Measurements from ENCODE around the gene COBL. TPM values are rescaled to one million over a fixed set of nuclear protein-coding genes. Genes with fewer than 3 reads are reported as not detected.
A peak's percentile ranks its signal among the peaks of the same experiment; 100 is the strongest.

The COBL gene
- total RNA-seq, 1 donor from 2014 or later, result 6.3 TPM

GRCh38 chr7:51301806-51302205, 14.8 kb downstream of the COBL start:
- H4K20me1 ChIP-seq (ENCODE audit: low read depth), result no peaks in the 10 kb centered on the region
- peaks cover 46% of the 10 kb centered on the region for H3K79me2 ChIP-seq (ENCODE audit: low read depth)
- H3K9me3 ChIP-seq (ENCODE audit: low read depth), result no peaks in the 10 kb centered on the region
- H3K27ac Mint-ChIP-seq, result no peak overlapping the region
- H3K27me3 Mint-ChIP-seq (ENCODE audit: insufficient read depth, low read depth), result no peaks in the 10 kb centered on the region
- H3K9me3 Mint-ChIP-seq, result no peaks in the 10 kb centered on the region
- no peaks in the 10 kb centered on the region for H3K27me3 ChIP-seq
- no peak overlapping the region for H3K4me2 ChIP-seq
- TF ChIP-seq EZH2phosphoT487 (IDR thresholded peaks at IDR 0.05) (no peak), CTCF (IDR thresholded peaks at IDR 0.05) (no peak), EZH2 (IDR thresholded peaks at IDR 0.05) (no peak)
- no peaks in the 10 kb centered on the region for H3K36me3 ChIP-seq
- no peak overlapping the region for H3K4me3 ChIP-seq
- no peak overlapping the region for H3K9ac ChIP-seq
- no peak for DNase-seq (ENCODE audit: low spot score)
- no peaks in the 10 kb centered on the region for H3K4me1 Mint-ChIP-seq
- no peak overlapping the region for H2AFZ ChIP-seq (replicated peaks)
- H3K4me1 ChIP-seq, result no peaks in the 10 kb centered on the region
- H3K36me3 Mint-ChIP-seq, result no peaks in the 10 kb centered on the region
- no peak overlapping the region for H3K4me3 Mint-ChIP-seq
- no peak overlapping the region for H3K27ac ChIP-seq
- no peaks in the 10 kb centered on the region for H3F3A ChIP-seq (ENCODE audit: low read depth)

GRCh38 chr7:51300762-51301674, 15.6 kb downstream of the COBL start:
- Histone ChIP-seq H3K27ac (no peak overlapping the region), H3K4me1 (peaks cover 5% of the 10 kb centered on the region), H3K36me3 (no peaks in the 10 kb centered on the region), H3K4me3 (no peak overlapping the region), H3K4me2 (no peak overlapping the region), H4K20me1 (ENCODE audit: low read depth) (no peaks in the 10 kb centered on the region), H3K9ac (no peak overlapping the region), H3K9me3 (ENCODE audit: low read depth) (no peaks in the 10 kb centered on the region), H2AFZ (replicated peaks) (no peak overlapping the region), H3K79me2 (ENCODE audit: low read depth) (peaks cover 46% of the 10 kb centered on the region), H3K27me3 (no peaks in the 10 kb centered on the region), H3F3A (ENCODE audit: low read depth) (no peaks in the 10 kb centered on the region)
- no peaks in the 10 kb centered on the region for H3K4me1 Mint-ChIP-seq
- no peak overlapping the region for H3K4me3 Mint-ChIP-seq
- no peaks in the 10 kb centered on the region for H3K36me3 Mint-ChIP-seq
- TF ChIP-seq EZH2phosphoT487 (IDR thresholded peaks at IDR 0.05) (no peak), CTCF (IDR thresholded peaks at IDR 0.05) (no peak), EZH2 (IDR thresholded peaks at IDR 0.05) (no peak)
- H3K27ac Mint-ChIP-seq, result no peak overlapping the region
- no peaks in the 10 kb centered on the region for H3K27me3 Mint-ChIP-seq (ENCODE audit: insufficient read depth, low read depth)
- H3K9me3 Mint-ChIP-seq, result no peaks in the 10 kb centered on the region
- no peak for DNase-seq (ENCODE audit: low spot score)

GRCh38 chr7:51299391-51300133, 17.0 kb downstream of the COBL start:
- H3K79me2 ChIP-seq (ENCODE audit: low read depth), result peaks cover 44% of the 10 kb centered on the region
- H3K4me1 ChIP-seq, result peaks cover 7% of the 10 kb centered on the region

More at GRCh38 chr7:51299391-51300133, 17.0 kb downstream of the COBL start:
- H3K4me3 Mint-ChIP-seq, result no peak overlapping the region
- no peaks in the 10 kb centered on the region for H3K27me3 ChIP-seq
- H3F3A ChIP-seq (ENCODE audit: low read depth), result no peaks in the 10 kb centered on the region
- H3K9me3 ChIP-seq (ENCODE audit: low read depth), result no peaks in the 10 kb centered on the region
- H3K4me2 ChIP-seq, result no peak overlapping the region
- H3K36me3 ChIP-seq, result no peaks in the 10 kb centered on the region
- no peak overlapping the region for H3K27ac Mint-ChIP-seq
- H3K4me3 ChIP-seq, result no peak overlapping the region
- H3K4me1 Mint-ChIP-seq, result no peaks in the 10 kb centered on the region
- no peak overlapping the region for H3K9ac ChIP-seq
- no peak overlapping the region for H3K27ac ChIP-seq
- no peaks in the 10 kb centered on the region for H4K20me1 ChIP-seq (ENCODE audit: low read depth)
- H3K9me3 Mint-ChIP-seq, result no peaks in the 10 kb centered on the region
- no peaks in the 10 kb centered on the region for H3K36me3 Mint-ChIP-seq
- H2AFZ ChIP-seq (replicated peaks), result no peak overlapping the region
- TF ChIP-seq CTCF (IDR thresholded peaks at IDR 0.05) (peak; percentile 16), EZH2 (IDR thresholded peaks at IDR 0.05) (no peak), EZH2phosphoT487 (IDR thresholded peaks at IDR 0.05) (no peak)
- H3K27me3 Mint-ChIP-seq (ENCODE audit: insufficient read depth, low read depth), result no peaks in the 10 kb centered on the region
- no peak for DNase-seq (ENCODE audit: low spot score)
